Activated CD4-positive, alpha-beta T cell treated with anti-CD3 and anti-CD28 coated beads for 36 hours (primary cell): Measurements from ENCODE around the gene SLC41A1. TPM values are rescaled to one million over a fixed set of nuclear protein-coding genes. Genes with fewer than 3 reads are reported as not detected.

Source experiments
- ATAC-seq: fragments of 200-7000 bp; cut with Tn5 transposase; one replicate; pipeline ENCODE4 v1.10.0; 2021; ENCODE audit warnings: mild to moderate bottlenecking, moderate library complexity
- CTCF ChIA-PET: fragments of 350-600 bp; sonication (Branson Sonifier 250); formaldehyde crosslinking; loops from one replicate; lab custom pipeline; 2021; ENCODE audit warnings: antibody characterized with exemption; lab: Charles Lee
- POLR2A ChIA-PET: fragments of 350-600 bp; sonication (Branson Sonifier 250); formaldehyde crosslinking; loops from one replicate; lab custom pipeline; 2021; ENCODE audit warnings: antibody characterized with exemption, inconsistent platforms; lab: Charles Lee
- DNase-seq: peaks from one replicate; pipeline ENCODE4 v3.0.0-alpha.2; 2020
- H3K27ac Mint-ChIP-seq: one replicate; pipeline ENCODE4 v1.8.0; 2021; ENCODE audit warnings: mixed read lengths
- H3K27me3 Mint-ChIP-seq: one replicate; pipeline ENCODE4 v1.8.0; 2021; ENCODE audit warnings: mixed read lengths
- H3K36me3 Mint-ChIP-seq: one replicate; pipeline ENCODE4 v1.8.0; 2021; ENCODE audit warnings: low read depth, mixed read lengths
- H3K4me1 Mint-ChIP-seq: one replicate; pipeline ENCODE4 v1.8.0; 2021; ENCODE audit warnings: mixed read lengths
- H3K4me3 Mint-ChIP-seq: one replicate; pipeline ENCODE4 v1.8.0; 2021; ENCODE audit warnings: mild to moderate bottlenecking, moderate library complexity, mixed read lengths
- H3K9me3 Mint-ChIP-seq: one replicate; pipeline ENCODE4 v1.8.0; 2021; ENCODE audit warnings: low read depth, mixed read lengths
- intact Hi-C, 2 experiments: fragments of 100-400 bp; cut with DNase I in 1 of 2; cut with micrococcal nuclease in 1 of 2; formaldehyde crosslinking; loops; one replicate each; pipeline versions ENCODE4 v1.14.2 to v1.15.1; 2022 to 2024; cut with DNase I, micrococcal nuclease
- total RNA-seq, 2 experiments: library from RNA; stranded (reverse); gene quantifications; one replicate each; pipeline ENCODE4 v1.2.3, GENCODE V29; 2021

Gene SLC41A1
- total RNA-seq, 2 experiments from 2014 or later = 34.4 to 41.5 TPM

GRCh38 chr1:205817988-205818387 is 5.0 kb upstream of the SLC41A1 start:
- CTCF ChIA-PET = interaction anchor here (0.6 kb wide), 1 partner anchor 41 kb away, joined by 3 read pairs; no protein-coding TSS in a partner anchor
- POLR2A ChIA-PET = no interaction called here
- Mint-ChIP-seq H3K27me3 (no peaks in the 10 kb centered on the region), H3K4me1 (peaks cover 10% of the 10 kb centered on the region), H3K4me3 (no peak overlapping the region), H3K27ac (no peak overlapping the region), H3K9me3 (no peaks in the 10 kb centered on the region), H3K36me3 (no peaks in the 10 kb centered on the region)
- intact Hi-C loops = no loop called here
- no peak for ATAC-seq
- no peak for DNase-seq

GRCh38 chr1:205817364-205817763 is 4.4 kb upstream of the SLC41A1 start:
- Mint-ChIP-seq H3K4me3 (no peak overlapping the region), H3K9me3 (no peaks in the 10 kb centered on the region), H3K36me3 (no peaks in the 10 kb centered on the region), H3K27me3 (no peaks in the 10 kb centered on the region), H3K27ac (no peak overlapping the region), H3K4me1 (peaks cover 8% of the 10 kb centered on the region)
- POLR2A ChIA-PET = no interaction called here
- CTCF ChIA-PET = interaction anchor here (1.3 kb wide), 1 partner anchor 11 kb away, joined by 4 read pairs; no protein-coding TSS in a partner anchor
- intact Hi-C loops = no loop called here
- DNase-seq (no peak), ATAC-seq (no peak)

GRCh38 chr1:205813755-205814058 is 709 bp upstream of the SLC41A1 start:
- intact Hi-C loops = loop anchor here (1.0 to 5.0 kb wide), 7 partner anchors 37 to 526 kb away; partner anchors contain the start of genes RAB29 (in 2 of the 2), ELK4 (in 1 of the 2) and PM20D1 (in 1 of the 2)
- CTCF ChIA-PET = interaction anchor here (0.6 to 1.1 kb wide), 4 partner anchors 31 to 168 kb away, joined by 3 to 4 read pairs (median 3); no protein-coding TSS in a partner anchor

DNA sequence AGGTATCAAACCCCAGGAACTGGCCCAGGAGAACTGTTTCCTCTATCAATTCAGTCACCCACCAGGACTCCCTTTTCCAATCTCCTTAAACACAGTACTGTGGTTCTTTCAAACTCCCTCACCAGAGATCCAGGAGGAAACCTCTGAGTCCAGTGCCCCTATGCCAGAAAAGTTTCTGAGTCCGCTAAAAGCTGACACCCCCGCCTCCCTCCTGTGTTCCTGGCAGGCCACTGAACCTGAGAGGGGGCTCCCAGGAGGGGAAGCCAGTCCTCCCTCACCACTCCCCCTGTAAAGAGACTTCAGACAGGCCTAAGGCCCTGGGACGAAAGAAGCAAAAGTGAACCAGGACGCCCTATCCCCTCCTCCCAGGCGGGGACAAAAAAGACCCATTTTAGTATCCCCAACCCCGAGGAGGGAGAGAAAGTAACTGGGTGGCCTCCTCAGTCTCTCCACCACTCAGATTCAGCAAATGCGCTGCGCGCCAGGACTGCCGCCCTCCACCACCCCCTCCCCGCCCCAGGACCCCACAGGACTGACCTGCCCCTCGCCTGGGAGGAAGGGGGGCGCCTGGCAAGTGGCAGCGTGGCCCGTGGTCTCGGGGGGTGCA is 624 bp downstream of the SLC41A1 start:
- no peaks in the 10 kb centered on the region for H3K9me3 Mint-ChIP-seq
- peak overlapping the region; percentile 84 for H3K27ac Mint-ChIP-seq
- peak overlapping the region; percentile 81 for H3K4me3 Mint-ChIP-seq
- ChIA-PET POLR2A (interaction anchor here (0.6 to 1.1 kb wide), 5 partner anchors 8 to 80 kb away, joined by 3 to 7 read pairs (median 3); no protein-coding TSS in a partner anchor), CTCF (interaction anchor here (1.0 to 2.9 kb wide), 2 partner anchors 88 to 165 kb away, joined by 4 to 11 read pairs; no protein-coding TSS in a partner anchor)
- H3K27me3 Mint-ChIP-seq = no peaks in the 10 kb centered on the region
- peak; percentile 14 for ATAC-seq
- peak; percentile 36 for DNase-seq
- intact Hi-C loops = loop anchor here (2.0 to 5.0 kb wide), 3 partner anchors 38 to 525 kb away; partner anchors contain the start of gene RAB29 (in 1 of the 2)
- peaks cover 30% of the 10 kb centered on the region for H3K36me3 Mint-ChIP-seq
- H3K4me1 Mint-ChIP-seq = peaks cover 51% of the 10 kb centered on the region

More at GRCh38 chr1:205813755-205814058, 709 bp upstream of the SLC41A1 start:
- peaks cover 21% of the 10 kb centered on the region for H3K36me3 Mint-ChIP-seq
- POLR2A ChIA-PET = no interaction called here
- peak overlapping the region; percentile 81 for H3K4me3 Mint-ChIP-seq
- peak overlapping the region; percentile 83 for H3K27ac Mint-ChIP-seq
- H3K4me1 Mint-ChIP-seq = peaks cover 42% of the 10 kb centered on the region
- H3K27me3 Mint-ChIP-seq = no peaks in the 10 kb centered on the region
- ATAC-seq (no peak), DNase-seq (no peak)
- H3K9me3 Mint-ChIP-seq = no peaks in the 10 kb centered on the region

DNA sequence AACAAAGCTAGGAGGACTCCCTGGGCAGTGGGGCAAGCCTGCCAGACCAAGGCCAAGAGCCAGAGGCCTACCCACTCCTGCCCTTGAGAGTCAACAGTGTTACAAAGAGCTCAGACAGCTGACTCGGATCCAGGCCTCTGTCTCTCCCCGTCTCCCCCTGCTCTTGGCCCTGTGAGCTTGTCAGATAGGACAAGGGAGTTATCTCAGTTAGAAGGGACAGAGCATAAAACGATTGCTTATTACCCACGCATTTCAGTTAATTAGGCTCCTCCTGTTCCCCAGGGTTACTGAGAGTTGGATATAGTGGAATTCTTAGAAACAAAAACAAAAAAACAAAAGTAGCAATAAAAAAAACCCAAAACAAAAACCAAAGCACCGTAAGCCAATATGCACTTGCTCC is 1.3 kb downstream of the SLC41A1 start:
- no peak for DNase-seq
- CTCF ChIA-PET = interaction anchor here (0.7 to 2.9 kb wide), 7 partner anchors 24 to 603 kb away, joined by 3 to 11 read pairs (median 4); no protein-coding TSS in a partner anchor
- H3K4me1 Mint-ChIP-seq = peaks cover 58% of the 10 kb centered on the region
- H3K9me3 Mint-ChIP-seq = no peaks in the 10 kb centered on the region
- ATAC-seq = no peak
- intact Hi-C loops = loop anchor here (2.0 to 5.0 kb wide), 3 partner anchors 37 to 524 kb away; partner anchors contain the start of gene RAB29 (in 1 of the 2)
- peaks cover 34% of the 10 kb centered on the region for H3K36me3 Mint-ChIP-seq
- no peaks in the 10 kb centered on the region for H3K27me3 Mint-ChIP-seq
- POLR2A ChIA-PET = interaction anchor here (0.6 to 1.1 kb wide), 5 partner anchors 11 to 223 kb away, joined by 3 to 5 read pairs (median 3); no protein-coding TSS in a partner anchor
- H3K4me3 Mint-ChIP-seq = peak overlapping the region; percentile 81
- peak overlapping the region; percentile 84 for H3K27ac Mint-ChIP-seq

DNA sequence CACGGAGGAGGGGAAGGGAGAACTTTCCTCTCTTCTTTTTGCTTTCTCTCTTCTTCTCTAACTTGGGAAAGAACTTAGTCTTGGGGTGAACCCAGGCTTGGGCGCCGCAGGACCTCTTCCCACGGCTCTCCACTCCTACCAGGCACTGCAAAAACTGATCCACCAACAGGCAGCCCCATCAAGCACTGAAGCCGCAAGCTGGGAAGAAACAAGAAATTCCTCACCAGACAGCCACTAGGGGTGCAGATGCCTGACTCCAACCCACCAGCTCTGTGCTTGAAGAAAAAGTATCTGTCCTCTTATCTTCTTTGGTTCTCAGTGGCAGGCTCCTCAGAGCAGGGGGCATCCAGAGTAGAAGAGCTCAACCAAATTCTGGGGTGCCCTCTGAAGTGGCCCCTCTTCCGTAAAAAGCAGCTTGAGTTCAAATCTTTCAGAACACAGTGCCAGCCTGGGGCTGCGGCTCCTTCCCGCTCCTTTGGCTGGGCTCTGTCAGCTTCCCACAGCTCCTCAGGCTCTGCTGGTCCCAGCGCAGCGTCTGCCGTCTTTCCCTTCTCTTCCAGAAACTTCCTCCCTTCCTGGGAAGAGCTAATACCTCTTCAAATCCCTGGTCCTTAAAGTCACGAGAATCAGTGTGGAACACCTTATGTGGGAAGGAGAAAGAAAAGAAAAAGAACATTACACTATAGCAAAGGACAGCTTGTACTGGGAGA is 2.4 kb downstream of the SLC41A1 start:
- Mint-ChIP-seq H3K4me1 (peaks cover 69% of the 10 kb centered on the region), H3K36me3 (peaks cover 34% of the 10 kb centered on the region), H3K27me3 (no peaks in the 10 kb centered on the region), H3K4me3 (peak overlapping the region; percentile 81), H3K27ac (peak overlapping the region; percentile 47), H3K9me3 (no peaks in the 10 kb centered on the region)
- no peak for ATAC-seq
- intact Hi-C loops = loop anchor here in 1 of 2 experiments (5.0 kb wide), 1 partner anchor 523 kb away; no protein-coding TSS in a partner anchor
- no peak for DNase-seq
- ChIA-PET CTCF (interaction anchor here (0.6 to 2.9 kb wide), 4 partner anchors 11 to 167 kb away, joined by 3 to 11 read pairs (median 5); no protein-coding TSS in a partner anchor), POLR2A (interaction anchor here (0.7 to 1.1 kb wide), 3 partner anchors 16 to 222 kb away, joined by 3 to 5 read pairs (median 4); no protein-coding TSS in a partner anchor)

DNA sequence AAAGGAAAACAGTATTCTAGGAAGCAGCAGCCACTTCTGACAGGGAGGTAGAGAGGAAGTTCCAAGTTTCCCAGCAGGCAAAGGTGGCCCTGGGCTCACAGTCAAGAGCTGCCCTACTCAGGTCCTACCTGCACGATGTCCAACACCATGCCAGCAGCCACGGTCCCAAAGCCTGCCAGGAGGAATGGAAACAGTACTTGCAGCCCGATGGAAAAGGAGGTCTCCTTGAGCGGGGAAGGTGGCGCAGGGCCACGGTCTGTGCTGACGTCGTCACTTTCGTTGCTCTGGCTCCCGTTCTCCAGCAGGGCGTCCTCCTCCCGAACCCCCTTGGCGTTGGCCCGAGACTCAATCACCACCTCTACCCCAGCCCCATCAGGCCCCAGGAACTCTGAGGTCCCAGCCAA is 3.1 kb downstream of the SLC41A1 start:
- intact Hi-C loops = loop anchor here in 1 of 2 experiments (5.0 kb wide), 1 partner anchor 523 kb away; no protein-coding TSS in a partner anchor
- peaks cover 39% of the 10 kb centered on the region for H3K36me3 Mint-ChIP-seq
- no peak overlapping the region for H3K27ac Mint-ChIP-seq
- H3K4me3 Mint-ChIP-seq = no peak overlapping the region
- ATAC-seq (no peak), DNase-seq (no peak)
- CTCF ChIA-PET = interaction anchor here (0.6 to 2.9 kb wide), 2 partner anchors 108 to 167 kb away, joined by 4 to 11 read pairs; no protein-coding TSS in a partner anchor
- peaks cover 76% of the 10 kb centered on the region for H3K4me1 Mint-ChIP-seq
- H3K9me3 Mint-ChIP-seq = no peaks in the 10 kb centered on the region
- POLR2A ChIA-PET = interaction anchor here (0.7 kb wide), 1 partner anchor 17 kb away, joined by 4 read pairs; no protein-coding TSS in a partner anchor
- H3K27me3 Mint-ChIP-seq = no peaks in the 10 kb centered on the region

DNA sequence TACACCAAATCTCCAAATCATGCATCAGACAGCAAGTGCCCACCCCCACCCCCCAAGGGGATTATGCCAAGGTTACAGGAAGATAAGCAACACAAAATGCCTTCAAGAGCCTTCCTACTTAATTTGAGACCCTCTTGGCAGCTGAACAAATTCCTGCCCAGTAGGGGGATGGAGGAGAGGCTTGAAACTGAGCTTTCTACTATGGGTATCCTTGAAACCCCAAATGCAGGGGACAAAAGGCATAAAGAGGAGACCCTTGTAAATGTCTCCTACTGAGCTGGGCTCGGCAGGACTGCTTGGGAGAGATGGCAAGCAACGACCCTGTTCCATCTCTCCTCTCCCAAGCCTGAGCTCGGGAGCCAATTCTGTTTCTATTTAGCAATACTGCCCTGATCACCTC is 3.5 kb downstream of the SLC41A1 start:
- H3K36me3 Mint-ChIP-seq = peaks cover 41% of the 10 kb centered on the region
- H3K9me3 Mint-ChIP-seq = no peaks in the 10 kb centered on the region
- H3K4me1 Mint-ChIP-seq = peaks cover 80% of the 10 kb centered on the region
- intact Hi-C loops = no loop called here
- no peak for ATAC-seq
- no peak overlapping the region for H3K4me3 Mint-ChIP-seq
- DNase-seq = no peak
- POLR2A ChIA-PET = interaction anchor here (0.5 kb wide), 1 partner anchor 172 kb away, joined by 4 read pairs; no protein-coding TSS in a partner anchor
- H3K27ac Mint-ChIP-seq = no peak overlapping the region
- CTCF ChIA-PET = interaction anchor here (0.6 to 2.9 kb wide), 4 partner anchors 11 to 168 kb away, joined by 3 to 11 read pairs (median 4); no protein-coding TSS in a partner anchor
- no peaks in the 10 kb centered on the region for H3K27me3 Mint-ChIP-seq

GRCh38 chr1:205805082-205805711 is 7.8 kb downstream of the SLC41A1 start:
- Mint-ChIP-seq H3K27ac (peak overlapping the region; percentile 93), H3K27me3 (no peaks in the 10 kb centered on the region), H3K9me3 (no peaks in the 10 kb centered on the region), H3K4me1 (peaks cover 61% of the 10 kb centered on the region), H3K36me3 (peaks cover 44% of the 10 kb centered on the region), H3K4me3 (peak overlapping the region; percentile 62)
- DNase-seq (peak; percentile 81), ATAC-seq (peak; percentile 86)
- intact Hi-C loops = no loop called here
- ChIA-PET CTCF (interaction anchor here (0.6 to 2.3 kb wide), 15 partner anchors 10 to 235 kb away, joined by 3 to 11 read pairs (median 3); no protein-coding TSS in a partner anchor), POLR2A (interaction anchor here (1.1 kb wide), 1 partner anchor 8 kb away, joined by 4 read pairs; the partner anchor contains the start of gene SLC41A1)

GRCh38 chr1:205804605-205805004 is 8.4 kb downstream of the SLC41A1 start:
- Mint-ChIP-seq H3K27me3 (no peaks in the 10 kb centered on the region), H3K4me1 (peaks cover 55% of the 10 kb centered on the region), H3K27ac (peak overlapping the region; percentile 93), H3K36me3 (peaks cover 40% of the 10 kb centered on the region), H3K4me3 (no peak overlapping the region), H3K9me3 (no peaks in the 10 kb centered on the region)
- CTCF ChIA-PET = interaction anchor here (0.6 to 2.3 kb wide), 13 partner anchors 12 to 234 kb away, joined by 3 to 11 read pairs (median 4); no protein-coding TSS in a partner anchor
- no peak for ATAC-seq
- intact Hi-C loops = no loop called here
- no peak for DNase-seq
- POLR2A ChIA-PET = interaction anchor here (1.1 kb wide), 1 partner anchor 8 kb away, joined by 4 read pairs; the partner anchor contains the start of gene SLC41A1
